ENCODE data around the gene ERC2.

Gene ERC2

GRCh38 chr3:56458496-56459103 lies 9.7 kb downstream of the ERC2 start:
- Mint-ChIP-seq H3K36me3 (no peaks in the 10 kb centered on the region), H3K4me1 (no peaks in the 10 kb centered on the region), H3K9me3 (no peaks in the 10 kb centered on the region), H3K27ac (no peak overlapping the region), H3K27me3 (peaks cover 26% of the 10 kb centered on the region), H3K4me3 (no peak overlapping the region)

DNA sequence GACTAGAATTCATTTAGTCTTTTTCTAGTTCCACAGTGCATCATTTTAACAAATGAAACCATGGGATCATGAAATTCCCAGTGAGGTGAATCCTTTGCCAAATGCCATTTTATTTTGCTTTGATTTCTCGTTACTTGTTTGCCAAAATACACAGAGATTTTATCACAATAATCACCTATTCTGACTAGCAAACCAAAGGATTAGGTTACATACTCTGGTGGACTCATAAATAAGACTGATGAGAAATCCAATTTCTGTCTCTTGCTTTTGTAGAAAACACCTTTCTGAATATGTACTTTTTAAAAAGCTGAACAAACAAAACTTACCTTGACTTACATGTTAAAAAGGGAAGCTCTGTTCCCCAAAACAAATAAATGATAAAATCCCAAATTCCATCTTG lies 12.2 kb downstream of the ERC2 start:
- Mint-ChIP-seq H3K9me3 (no peaks in the 10 kb centered on the region), H3K27me3 (peaks cover 15% of the 10 kb centered on the region), H3K4me1 (no peaks in the 10 kb centered on the region), H3K4me3 (no peak overlapping the region), H3K27ac (no peak overlapping the region), H3K36me3 (no peaks in the 10 kb centered on the region)

- Mint-ChIP-seq H3K4me1 (no peaks in the 10 kb centered on the region), H3K36me3 (no peaks in the 10 kb centered on the region), H3K27ac (no peak overlapping the region), H3K4me3 (no peak overlapping the region), H3K9me3 (no peaks in the 10 kb centered on the region), H3K27me3 (peaks cover 23% of the 10 kb centered on the region)
Measured at GRCh38 chr3:56453011-56453410, 15.3 kb downstream of the ERC2 start.

DNA sequence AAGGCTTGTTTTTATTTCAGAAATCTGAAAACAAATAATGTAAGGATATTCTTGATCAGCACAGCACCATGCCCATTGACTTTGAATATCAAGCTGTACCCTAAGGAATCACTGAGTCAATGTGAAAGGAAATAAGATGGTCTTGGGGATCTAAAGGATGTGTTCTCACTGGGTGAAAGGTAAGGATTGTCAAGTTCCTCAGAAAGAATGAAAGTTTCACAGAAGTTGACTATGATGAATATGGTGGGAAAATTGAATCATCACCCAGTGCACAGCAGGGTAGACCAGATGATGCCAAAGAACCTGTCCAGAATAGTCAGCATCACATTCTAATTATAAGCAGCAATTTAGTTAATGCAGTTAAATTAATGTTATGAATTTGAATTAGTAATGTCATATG lies 16.2 kb downstream of the ERC2 start:
- no peaks in the 10 kb centered on the region for H3K9me3 Mint-ChIP-seq
- no peak overlapping the region for H3K27ac Mint-ChIP-seq
- H3K36me3 Mint-ChIP-seq = no peaks in the 10 kb centered on the region
- peaks cover 22% of the 10 kb centered on the region for H3K27me3 Mint-ChIP-seq
- peaks cover 3% of the 10 kb centered on the region for H3K4me1 Mint-ChIP-seq
- no peak overlapping the region for H3K4me3 Mint-ChIP-seq

DNA sequence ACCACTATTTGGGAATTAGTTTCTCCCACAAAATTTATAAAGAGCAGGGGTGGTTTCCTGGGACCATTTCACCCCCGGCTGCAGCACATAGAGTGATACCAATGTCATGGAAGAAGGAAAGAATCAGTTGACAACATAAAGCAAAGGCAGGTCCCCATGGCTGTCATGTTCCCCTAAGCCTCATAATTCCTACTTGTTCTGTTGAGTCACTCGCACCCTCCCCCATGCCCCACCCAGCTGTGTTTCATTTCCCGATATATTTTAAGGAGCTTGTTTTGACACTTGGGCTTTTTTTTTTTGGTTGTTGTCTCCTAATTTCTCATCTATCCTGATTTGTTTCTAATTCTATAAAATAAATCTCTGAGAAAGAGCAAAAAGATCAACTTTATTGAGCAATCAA lies 24.9 kb downstream of the ERC2 start:
- Mint-ChIP-seq H3K36me3 (no peaks in the 10 kb centered on the region), H3K27ac (no peak overlapping the region), H3K4me1 (peaks cover 4% of the 10 kb centered on the region), H3K9me3 (peaks cover 8% of the 10 kb centered on the region), H3K4me3 (no peak overlapping the region), H3K27me3 (peaks cover 19% of the 10 kb centered on the region)

- H3K4me3 Mint-ChIP-seq = no peak overlapping the region
- peaks cover 5% of the 10 kb centered on the region for H3K9me3 Mint-ChIP-seq
- H3K27ac Mint-ChIP-seq = no peak overlapping the region
- peaks cover 20% of the 10 kb centered on the region for H3K27me3 Mint-ChIP-seq
- H3K36me3 Mint-ChIP-seq = no peaks in the 10 kb centered on the region
- H3K4me1 Mint-ChIP-seq = no peaks in the 10 kb centered on the region
Measured at GRCh38 chr3:56428667-56429066, 39.6 kb downstream of the ERC2 start.

DNA sequence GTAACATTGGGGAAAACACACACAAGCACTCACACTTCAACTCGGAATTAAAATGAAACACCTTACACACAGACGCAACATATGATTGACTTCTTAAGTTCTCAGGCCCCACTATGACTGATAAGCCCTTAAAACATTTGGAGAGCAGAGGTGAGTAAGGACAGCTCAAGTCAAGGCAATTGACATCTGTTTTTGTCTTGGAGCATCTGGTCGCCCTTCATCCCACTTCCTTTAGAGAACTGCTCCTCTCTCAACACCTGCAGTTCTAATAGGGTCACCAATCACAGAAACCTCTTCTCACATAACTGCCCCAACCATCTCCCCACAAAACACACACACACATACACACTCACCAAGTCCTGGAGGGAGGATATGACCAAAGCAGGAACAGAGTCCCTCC lies 43.4 kb downstream of the ERC2 start:
- Mint-ChIP-seq H3K27me3 (peaks cover 14% of the 10 kb centered on the region), H3K4me1 (no peaks in the 10 kb centered on the region), H3K27ac (no peak overlapping the region), H3K36me3 (no peaks in the 10 kb centered on the region), H3K4me3 (no peak overlapping the region), H3K9me3 (no peaks in the 10 kb centered on the region)

GRCh38 chr3:56424336-56424735 lies 43.9 kb downstream of the ERC2 start:
- H3K9me3 Mint-ChIP-seq = no peaks in the 10 kb centered on the region
- peaks cover 14% of the 10 kb centered on the region for H3K27me3 Mint-ChIP-seq
- no peaks in the 10 kb centered on the region for H3K36me3 Mint-ChIP-seq
- H3K4me1 Mint-ChIP-seq = no peaks in the 10 kb centered on the region
- H3K27ac Mint-ChIP-seq = no peak overlapping the region
- no peak overlapping the region for H3K4me3 Mint-ChIP-seq

- Mint-ChIP-seq H3K36me3 (no peaks in the 10 kb centered on the region), H3K9me3 (no peaks in the 10 kb centered on the region), H3K27ac (no peak overlapping the region), H3K4me1 (no peaks in the 10 kb centered on the region), H3K4me3 (no peak overlapping the region), H3K27me3 (peaks cover 9% of the 10 kb centered on the region)
Measured at GRCh38 chr3:56423661-56424099, 44.6 kb downstream of the ERC2 start.

GRCh38 chr3:56422316-56422715 lies 46.0 kb downstream of the ERC2 start:
- H3K4me3 Mint-ChIP-seq = no peak overlapping the region
- H3K9me3 Mint-ChIP-seq = no peaks in the 10 kb centered on the region
- H3K27me3 Mint-ChIP-seq = peaks cover 5% of the 10 kb centered on the region
- no peaks in the 10 kb centered on the region for H3K4me1 Mint-ChIP-seq
- H3K36me3 Mint-ChIP-seq = no peaks in the 10 kb centered on the region
- H3K27ac Mint-ChIP-seq = no peak overlapping the region

- no peaks in the 10 kb centered on the region for H3K36me3 Mint-ChIP-seq
- H3K27me3 Mint-ChIP-seq = peaks cover 6% of the 10 kb centered on the region
- H3K4me3 Mint-ChIP-seq = no peak overlapping the region
- no peak overlapping the region for H3K27ac Mint-ChIP-seq
- H3K4me1 Mint-ChIP-seq = no peaks in the 10 kb centered on the region
- no peaks in the 10 kb centered on the region for H3K9me3 Mint-ChIP-seq
Measured at GRCh38 chr3:56421205-56421604, 47.1 kb downstream of the ERC2 start.

- no peaks in the 10 kb centered on the region for H3K36me3 Mint-ChIP-seq
- no peak overlapping the region for H3K27ac Mint-ChIP-seq
- no peaks in the 10 kb centered on the region for H3K9me3 Mint-ChIP-seq
- peaks cover 6% of the 10 kb centered on the region for H3K27me3 Mint-ChIP-seq
- H3K4me1 Mint-ChIP-seq = no peaks in the 10 kb centered on the region
- no peak overlapping the region for H3K4me3 Mint-ChIP-seq
Measured at GRCh38 chr3:56415652-56416051, 52.6 kb downstream of the ERC2 start.

- no peaks in the 10 kb centered on the region for H3K4me1 Mint-ChIP-seq
- H3K4me3 Mint-ChIP-seq = no peak overlapping the region
Measured at GRCh38 chr3:56413911-56414310, 54.4 kb downstream of the ERC2 start.

DNA sequence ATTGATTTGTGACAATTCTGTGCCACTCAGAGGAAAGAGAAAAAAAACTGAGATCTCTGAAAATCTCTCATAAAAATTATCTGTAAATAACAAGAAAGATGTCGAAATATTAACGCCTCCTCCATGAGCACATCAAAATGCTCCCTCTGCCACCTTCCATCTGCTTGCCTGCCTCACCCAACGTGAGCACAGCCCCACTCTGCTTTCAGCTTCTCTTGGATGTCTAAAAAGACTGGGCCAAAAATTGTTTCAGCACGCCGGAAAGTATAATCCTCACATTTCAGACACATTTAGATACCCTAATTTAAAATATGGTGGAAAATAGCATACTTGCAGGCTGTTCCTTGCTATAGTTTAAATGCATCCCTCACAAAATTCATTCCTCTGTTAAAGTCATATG lies 57.1 kb downstream of the ERC2 start:
- H3K27me3 Mint-ChIP-seq = peaks cover 16% of the 10 kb centered on the region
- no peaks in the 10 kb centered on the region for H3K9me3 Mint-ChIP-seq
- no peaks in the 10 kb centered on the region for H3K4me1 Mint-ChIP-seq
- no peak overlapping the region for H3K27ac Mint-ChIP-seq
- H3K4me3 Mint-ChIP-seq = no peak overlapping the region
- no peaks in the 10 kb centered on the region for H3K36me3 Mint-ChIP-seq

More at GRCh38 chr3:56413911-56414310, 54.4 kb downstream of the ERC2 start:
- Mint-ChIP-seq H3K27ac (no peak overlapping the region), H3K36me3 (no peaks in the 10 kb centered on the region), H3K27me3 (peaks cover 8% of the 10 kb centered on the region), H3K9me3 (no peaks in the 10 kb centered on the region)

DNA sequence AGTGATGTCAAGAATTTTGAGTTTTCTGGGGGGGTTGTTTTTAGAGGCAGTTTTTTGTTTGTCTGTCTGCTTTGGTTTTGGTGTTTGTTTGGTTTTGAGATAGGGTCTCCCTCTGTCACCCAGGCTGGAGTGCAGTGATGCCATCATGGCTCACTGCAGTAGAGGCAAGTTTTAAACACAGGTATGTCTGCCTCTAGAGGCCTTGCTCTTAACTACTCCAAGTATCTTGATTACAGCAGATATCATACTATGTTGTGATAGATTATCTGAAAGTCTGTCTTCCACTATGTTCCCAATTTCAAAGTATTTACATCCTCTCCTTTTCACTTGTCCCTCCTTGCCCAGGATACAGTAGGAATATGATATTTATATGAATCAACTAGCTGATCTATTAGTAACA lies 57.7 kb downstream of the ERC2 start:
- H3K4me3 Mint-ChIP-seq = no peak overlapping the region
- H3K4me1 Mint-ChIP-seq = no peaks in the 10 kb centered on the region
- peaks cover 16% of the 10 kb centered on the region for H3K27me3 Mint-ChIP-seq
- no peaks in the 10 kb centered on the region for H3K36me3 Mint-ChIP-seq
- no peaks in the 10 kb centered on the region for H3K9me3 Mint-ChIP-seq
- H3K27ac Mint-ChIP-seq = no peak overlapping the region

GRCh38 chr3:56409790-56410189 lies 58.5 kb downstream of the ERC2 start:
- peaks cover 17% of the 10 kb centered on the region for H3K27me3 Mint-ChIP-seq
- no peak overlapping the region for H3K27ac Mint-ChIP-seq
- H3K4me3 Mint-ChIP-seq = no peak overlapping the region
- H3K4me1 Mint-ChIP-seq = no peaks in the 10 kb centered on the region
- H3K9me3 Mint-ChIP-seq = no peaks in the 10 kb centered on the region
- H3K36me3 Mint-ChIP-seq = no peaks in the 10 kb centered on the region

GRCh38 chr3:56408761-56409196 lies 59.5 kb downstream of the ERC2 start:
- Mint-ChIP-seq H3K9me3 (no peaks in the 10 kb centered on the region), H3K27me3 (peaks cover 17% of the 10 kb centered on the region), H3K4me1 (no peaks in the 10 kb centered on the region), H3K27ac (no peak overlapping the region), H3K36me3 (no peaks in the 10 kb centered on the region), H3K4me3 (no peak overlapping the region)

Data from activated naive CD4-positive, alpha-beta T cell treated with anti-CD3 and anti-CD28 coated beads, Interleukin-2, amount 50 U/mL, for 24 hours (primary cell).